Measurements from ENCODE around the gene VOPP1.
"Not testable (repeated sequence)": the region's sequence is repeated elsewhere in the genome, so short reads cannot be mapped to it uniquely, and the experiment has no call there.

The VOPP1 gene

DNA sequence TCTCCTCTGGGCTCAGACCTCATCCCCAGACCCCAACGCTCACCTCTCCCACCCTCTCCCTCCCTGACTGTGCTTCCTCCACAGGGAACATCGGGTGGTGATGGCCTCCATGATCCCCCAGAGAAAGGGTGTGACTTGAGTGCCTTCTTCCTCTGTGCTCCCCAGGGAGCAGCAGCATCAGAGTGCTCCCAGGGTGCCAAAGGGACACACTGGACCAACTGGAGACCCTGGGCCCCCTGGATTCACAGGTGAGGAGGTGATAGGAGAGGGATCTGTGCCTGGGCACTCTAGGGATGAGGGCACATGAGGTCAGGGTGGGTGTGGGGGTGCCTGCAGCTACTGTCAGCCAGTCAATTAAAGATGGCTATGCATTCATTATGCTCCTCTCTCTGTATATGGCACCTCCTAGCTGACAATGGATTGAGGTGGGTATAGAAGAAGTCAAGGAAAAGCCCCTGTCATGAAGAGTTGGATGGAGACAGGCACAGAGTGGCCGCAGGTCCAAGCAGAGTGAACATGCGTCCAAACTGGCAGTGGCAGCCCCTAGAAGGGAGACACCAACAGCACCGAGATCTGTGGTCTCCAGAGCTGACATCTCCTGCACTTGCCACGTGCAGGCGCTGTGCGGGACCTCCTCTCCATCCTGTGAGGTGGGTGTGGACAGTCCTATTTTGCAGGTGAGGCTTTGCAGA, 15.5 kb upstream of the VOPP1 start:
- H3K4me3 ChIP-seq (ENCODE audit: low read depth, low read length): no peak overlapping the region
- DNase-seq (ENCODE audit: low read depth): no peak
- TF ChIP-seq, protein P1, sequence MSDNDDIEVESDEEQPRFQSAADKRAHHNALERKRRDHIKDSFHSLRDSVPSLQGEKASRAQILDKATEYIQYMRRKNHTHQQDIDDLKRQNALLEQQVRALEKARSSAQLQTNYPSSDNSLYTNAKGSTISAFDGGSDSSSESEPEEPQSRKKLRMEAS (IDR thresholded peaks at IDR 0.05; ENCODE audit: low read depth, low read length): no peak
- TF ChIP-seq POLR2A (IDR thresholded peaks at IDR 0.05; ENCODE audit: extremely low read depth, insufficient read length): no peak
- TF ChIP-seq MYC (IDR thresholded peaks at IDR 0.05; ENCODE audit: low read depth, low read length): no peak
- TF ChIP-seq, protein P2, sequence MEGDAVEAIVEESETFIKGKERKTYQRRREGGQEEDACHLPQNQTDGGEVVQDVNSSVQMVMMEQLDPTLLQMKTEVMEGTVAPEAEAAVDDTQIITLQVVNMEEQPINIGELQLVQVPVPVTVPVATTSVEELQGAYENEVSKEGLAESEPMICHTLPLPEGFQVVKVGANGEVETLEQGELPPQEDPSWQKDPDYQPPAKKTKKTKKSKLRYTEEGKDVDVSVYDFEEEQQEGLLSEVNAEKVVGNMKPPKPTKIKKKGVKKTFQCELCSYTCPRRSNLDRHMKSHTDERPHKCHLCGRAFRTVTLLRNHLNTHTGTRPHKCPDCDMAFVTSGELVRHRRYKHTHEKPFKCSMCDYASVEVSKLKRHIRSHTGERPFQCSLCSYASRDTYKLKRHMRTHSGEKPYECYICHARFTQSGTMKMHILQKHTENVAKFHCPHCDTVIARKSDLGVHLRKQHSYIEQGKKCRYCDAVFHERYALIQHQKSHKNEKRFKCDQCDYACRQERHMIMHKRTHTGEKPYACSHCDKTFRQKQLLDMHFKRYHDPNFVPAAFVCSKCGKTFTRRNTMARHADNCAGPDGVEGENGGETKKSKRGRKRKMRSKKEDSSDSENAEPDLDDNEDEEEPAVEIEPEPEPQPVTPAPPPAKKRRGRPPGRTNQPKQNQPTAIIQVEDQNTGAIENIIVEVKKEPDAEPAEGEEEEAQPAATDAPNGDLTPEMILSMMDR (IDR thresholded peaks at IDR 0.05; ENCODE audit: low read depth, low read length): no peak

GRCh38 chr7:55582656-55583055, 10.4 kb upstream of the VOPP1 start:
- not testable (repeated sequence) for H3K4me3 ChIP-seq (ENCODE audit: low read depth, low read length); DNase-seq (ENCODE audit: low read depth)

- no peak for DNase-seq (ENCODE audit: low read depth)
- H3K4me3 ChIP-seq (ENCODE audit: low read depth, low read length): no peak overlapping the region
- TF ChIP-seq, protein P2 (IDR thresholded peaks at IDR 0.05; ENCODE audit: low read depth, low read length): no peak
- TF ChIP-seq, protein P1 (IDR thresholded peaks at IDR 0.05; ENCODE audit: low read depth, low read length): no peak
- TF ChIP-seq POLR2A (IDR thresholded peaks at IDR 0.05; ENCODE audit: extremely low read depth, insufficient read length) (no peak), MYC (IDR thresholded peaks at IDR 0.05; ENCODE audit: low read depth, low read length) (no peak)
Observed at GRCh38 chr7:55576753-55577152, 4.5 kb upstream of the VOPP1 start.

DNA sequence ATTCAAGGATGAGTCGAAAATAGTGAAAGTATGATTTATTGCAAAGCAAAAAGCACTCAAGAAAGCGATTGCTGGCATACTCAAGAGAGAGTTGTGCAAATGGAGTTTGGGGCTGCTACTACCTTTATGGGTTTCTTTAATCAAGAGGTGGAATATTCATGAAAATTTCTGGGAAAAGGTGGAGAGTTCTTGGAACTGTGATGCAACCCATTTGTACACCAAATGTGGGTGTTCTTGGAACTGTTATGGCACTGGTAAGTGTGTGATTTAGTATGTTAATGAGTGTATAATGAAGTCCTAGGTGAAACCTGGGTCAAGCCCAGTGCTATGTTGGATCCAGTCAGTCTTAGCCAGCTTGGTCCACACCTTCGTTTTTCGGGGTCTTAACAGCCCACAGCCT, 3.4 kb upstream of the VOPP1 start:
- no peak overlapping the region for H3K4me3 ChIP-seq (ENCODE audit: low read depth, low read length)
- no peak for DNase-seq (ENCODE audit: low read depth)
- TF ChIP-seq POLR2A (IDR thresholded peaks at IDR 0.05; ENCODE audit: extremely low read depth, insufficient read length) (no peak), MYC (IDR thresholded peaks at IDR 0.05; ENCODE audit: low read depth, low read length) (no peak)
- TF ChIP-seq, protein P2 (IDR thresholded peaks at IDR 0.05; ENCODE audit: low read depth, low read length): no peak
- TF ChIP-seq, protein P1 (IDR thresholded peaks at IDR 0.05; ENCODE audit: low read depth, low read length): no peak

GRCh38 chr7:55575098-55575497, 2.8 kb upstream of the VOPP1 start:
- no peak overlapping the region for H3K4me3 ChIP-seq (ENCODE audit: low read depth, low read length)
- TF ChIP-seq, protein P2 (IDR thresholded peaks at IDR 0.05; ENCODE audit: low read depth, low read length): no peak
- no peak for TF ChIP-seq MYC (IDR thresholded peaks at IDR 0.05; ENCODE audit: low read depth, low read length)
- no peak for TF ChIP-seq POLR2A (IDR thresholded peaks at IDR 0.05; ENCODE audit: extremely low read depth, insufficient read length)
- TF ChIP-seq, protein P1 (IDR thresholded peaks at IDR 0.05; ENCODE audit: low read depth, low read length): no peak
- no peak for DNase-seq (ENCODE audit: low read depth)

GRCh38 chr7:55574051-55574717, 1.9 kb upstream of the VOPP1 start:
- H3K4me3 ChIP-seq (ENCODE audit: low read depth, low read length): no peak overlapping the region
- TF ChIP-seq, protein P2 (IDR thresholded peaks at IDR 0.05; ENCODE audit: low read depth, low read length): no peak
- no peak for TF ChIP-seq MYC (IDR thresholded peaks at IDR 0.05; ENCODE audit: low read depth, low read length)
- no peak for TF ChIP-seq POLR2A (IDR thresholded peaks at IDR 0.05; ENCODE audit: extremely low read depth, insufficient read length)
- TF ChIP-seq, protein P1 (IDR thresholded peaks at IDR 0.05; ENCODE audit: low read depth, low read length): no peak
- no peak for DNase-seq (ENCODE audit: low read depth)

Data from NB4 (cell line).